ENCODE data around the gene NAA11.

The NAA11 gene

DNA sequence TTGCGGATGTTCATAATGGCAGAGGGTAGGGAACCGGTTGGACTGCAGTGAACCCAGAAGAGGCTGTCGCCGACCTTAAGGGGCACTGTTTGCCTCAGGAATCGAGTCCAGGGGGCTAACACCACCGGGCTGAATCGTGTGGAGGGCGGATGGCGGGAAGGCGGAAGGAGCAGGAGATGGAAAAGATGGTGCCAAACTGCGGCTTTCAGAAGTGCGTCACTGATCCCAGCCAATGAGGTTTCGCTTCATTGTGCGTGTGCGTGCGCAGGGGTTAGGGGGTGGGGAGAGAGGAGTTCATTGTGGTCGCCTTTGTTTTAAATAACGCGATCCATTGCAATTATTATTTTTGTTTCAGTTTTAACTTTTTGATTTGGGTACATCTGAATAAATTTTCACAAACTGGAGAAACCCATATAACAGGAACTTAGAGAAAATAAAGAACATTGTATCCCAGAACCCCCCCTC lies at the start of gene NAA11:
NAA11 (minus strand) TSS at position 198 of the 465 bp plus-strand sequence; CDS start at position 14, 184 bp downstream.
- DNase-seq (ENCODE audit: low spot score): no peak

DNA sequence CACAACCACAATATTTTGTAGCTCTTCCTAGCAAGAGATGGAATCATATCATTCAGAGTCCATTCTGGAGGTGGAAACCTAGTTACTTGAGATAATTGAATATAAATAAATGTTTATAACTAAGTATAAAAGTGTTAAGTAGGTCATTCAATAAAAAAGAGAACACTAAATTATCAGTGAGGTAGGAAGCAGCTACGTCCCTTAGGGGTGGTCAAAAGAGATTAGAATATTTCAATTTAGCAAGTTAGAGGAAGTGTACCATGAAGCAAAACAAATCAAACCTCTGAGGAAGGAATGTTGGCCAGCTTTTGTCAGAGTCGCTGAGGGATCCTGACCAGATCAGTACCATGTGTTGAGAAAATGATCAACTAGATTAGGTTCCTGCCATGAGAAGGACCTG lies 44.2 kb upstream of the NAA11 start:
- DNase-seq (ENCODE audit: low spot score): no peak

DNA sequence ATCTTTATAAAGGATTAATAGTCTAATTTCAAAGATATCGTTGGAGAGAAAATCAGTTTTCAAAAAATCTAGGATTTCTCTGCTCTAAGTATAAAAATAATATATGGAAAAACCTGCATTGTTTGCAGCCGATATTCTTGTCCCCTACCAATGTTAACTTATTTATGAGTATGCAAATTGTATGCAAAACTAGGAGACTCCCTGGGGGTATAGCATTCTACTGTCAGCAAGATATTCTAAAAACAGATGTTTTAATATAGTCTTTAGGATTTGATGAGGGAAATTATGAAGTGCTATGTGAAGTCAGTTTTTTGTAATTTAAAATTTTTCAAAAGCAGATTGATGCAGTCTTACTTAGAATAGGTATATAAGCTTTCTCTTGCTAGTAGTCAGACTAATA lies 41.2 kb upstream of the NAA11 start:
- no peak for DNase-seq (ENCODE audit: low spot score)

DNA sequence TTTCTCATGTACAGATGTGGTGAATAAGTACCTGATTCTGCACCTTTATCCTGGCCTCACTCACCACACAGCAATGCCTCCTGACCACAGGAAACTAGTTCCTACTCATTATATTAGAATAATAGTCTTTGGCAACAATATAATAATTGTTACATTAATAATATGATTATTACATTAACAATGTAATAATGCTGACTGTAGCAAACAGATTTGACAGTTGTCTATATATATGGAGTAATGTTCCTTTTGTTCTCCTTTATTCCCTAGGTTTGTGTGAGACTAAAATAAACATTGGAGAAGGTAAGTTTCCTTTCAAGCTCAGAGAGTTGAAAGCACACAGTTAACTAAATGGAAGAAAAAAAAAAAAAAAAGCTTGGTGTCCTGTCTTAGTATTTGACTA lies 40.6 kb upstream of the NAA11 start:
- DNase-seq (ENCODE audit: low spot score): no peak

DNA sequence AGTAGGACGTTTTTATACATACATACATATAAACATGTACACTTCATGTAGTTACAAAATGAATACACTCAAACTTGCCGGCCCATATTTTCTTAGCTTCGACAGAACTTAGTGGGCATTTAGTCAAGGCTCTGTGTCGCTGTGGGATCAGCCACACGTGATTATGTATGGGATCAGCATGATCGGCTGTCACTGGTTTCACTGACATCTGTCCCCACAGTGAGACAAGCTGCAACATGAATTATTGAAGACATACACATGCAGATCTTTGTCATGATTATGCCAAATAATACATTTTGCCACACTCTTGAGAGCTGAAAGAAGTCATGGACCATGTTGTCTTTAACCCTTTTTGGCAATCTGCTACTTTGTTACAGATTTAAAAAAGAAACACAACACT lies 38.2 kb upstream of the NAA11 start:
- DNase-seq (ENCODE audit: low spot score): no peak

DNA sequence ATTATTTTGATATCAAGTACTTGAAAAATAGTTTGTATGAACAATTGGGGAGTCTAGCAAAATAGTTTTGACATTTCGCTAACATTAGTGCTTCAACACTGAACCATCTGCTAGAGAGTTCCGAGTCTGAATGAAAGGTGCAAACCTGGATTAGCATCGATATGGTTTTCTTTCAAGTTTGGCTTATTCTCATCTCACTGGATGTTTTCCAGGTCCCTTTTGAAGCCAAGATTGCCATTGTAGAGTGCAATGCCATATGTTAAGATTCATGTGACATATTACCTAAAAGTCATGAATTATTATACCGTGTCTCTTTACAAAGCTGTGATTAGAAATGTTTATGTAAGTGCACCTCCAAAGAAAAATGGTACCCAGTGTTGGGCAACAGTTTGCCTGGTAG lies 36.8 kb upstream of the NAA11 start:
- no peak for DNase-seq (ENCODE audit: low spot score)

DNA sequence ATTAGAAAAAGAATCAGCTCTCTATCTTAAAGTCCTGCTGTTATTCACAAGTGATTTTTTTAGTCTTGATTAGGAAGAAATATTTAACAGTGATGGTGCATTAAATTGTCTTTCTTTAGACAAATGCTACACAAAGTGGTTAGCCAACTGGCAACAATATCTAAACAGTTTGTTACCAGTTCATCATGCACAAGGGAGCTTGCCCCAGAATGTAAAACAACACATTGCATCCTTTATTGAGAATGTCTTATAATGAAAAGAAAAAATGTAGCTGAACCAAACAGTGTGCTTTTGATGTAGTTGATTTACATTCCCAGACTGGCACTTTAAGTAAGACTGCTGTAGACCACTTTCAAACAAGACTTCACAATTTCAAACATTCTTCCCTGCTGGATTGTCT lies 34.1 kb upstream of the NAA11 start:
- no peak for DNase-seq (ENCODE audit: low spot score)

DNA sequence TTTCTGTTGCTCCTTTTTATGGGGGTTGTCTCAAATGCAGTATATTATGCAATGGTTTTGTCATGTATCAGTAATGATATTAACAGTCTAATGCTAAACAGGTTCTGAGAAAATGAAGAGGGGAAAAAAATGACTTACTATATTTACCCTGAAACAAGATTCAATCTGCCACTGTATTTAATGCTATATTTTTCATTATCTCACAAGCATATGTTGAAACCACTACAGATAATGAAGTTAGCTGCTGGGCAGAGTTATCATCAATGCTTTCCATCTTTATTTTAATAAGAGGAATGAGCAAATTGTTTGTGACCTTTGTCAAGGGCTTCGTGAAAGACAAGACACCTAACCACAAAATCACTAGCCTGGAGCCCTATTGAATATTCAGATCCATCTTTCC lies 32.6 kb upstream of the NAA11 start:
- no peak for DNase-seq (ENCODE audit: low spot score)

DNA sequence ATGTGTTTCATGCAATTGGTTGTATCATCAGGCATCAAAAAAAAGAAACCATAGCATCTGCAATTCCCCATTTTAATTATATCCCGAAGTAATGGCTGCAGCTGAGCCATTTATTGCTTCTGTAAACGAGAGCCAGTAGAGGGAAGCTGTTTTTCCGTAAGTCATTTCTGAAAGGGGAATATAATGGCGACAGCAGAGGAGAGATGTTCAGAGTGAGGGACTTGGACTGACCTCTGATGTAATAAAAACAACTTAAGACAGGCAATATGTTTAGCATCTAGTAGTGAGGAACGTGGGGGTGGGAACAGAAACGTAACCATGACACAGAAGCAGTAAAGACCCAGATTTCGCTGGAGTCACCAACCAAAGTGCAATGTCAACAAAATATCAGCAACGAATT lies 31.5 kb upstream of the NAA11 start:
- DNase-seq (ENCODE audit: low spot score): no peak

DNA sequence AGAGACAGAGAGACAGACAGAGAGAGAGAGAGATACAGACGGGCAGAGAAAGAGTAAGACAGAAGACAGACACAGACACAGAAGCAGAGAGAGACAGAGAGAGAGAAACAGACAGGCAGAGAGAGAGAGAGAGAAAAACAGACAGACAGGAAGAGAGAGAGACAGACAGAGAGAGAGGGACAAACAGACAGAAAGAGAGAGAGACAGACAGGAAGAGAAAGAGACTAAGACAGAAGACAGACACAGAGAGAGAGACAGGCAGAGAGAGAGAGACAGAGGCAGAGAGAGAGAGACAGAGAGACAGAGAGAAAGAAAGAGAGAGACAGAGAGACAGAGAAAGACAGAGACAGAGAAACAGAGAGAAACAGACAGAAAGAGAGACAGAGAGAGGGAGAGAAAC lies 27.2 kb upstream of the NAA11 start:
- DNase-seq (ENCODE audit: low spot score): no peak

DNA sequence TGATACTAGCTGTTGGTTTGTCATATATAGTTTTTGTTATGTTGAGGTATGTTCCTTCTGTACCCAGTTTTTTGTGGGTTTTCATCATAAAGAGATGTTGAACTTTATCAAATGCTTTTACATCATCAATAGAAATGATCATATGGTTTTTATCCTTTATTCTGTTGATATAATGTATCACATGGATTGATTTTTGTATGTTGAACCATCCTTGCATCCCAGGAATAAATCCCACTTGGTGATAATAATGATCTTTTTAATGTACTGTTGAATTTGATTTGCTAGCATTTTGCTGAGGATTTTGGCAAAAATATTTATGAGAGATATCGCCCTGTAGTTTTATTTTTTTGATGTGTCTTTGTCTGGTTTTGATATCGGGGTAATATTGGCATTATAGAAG lies 22.5 kb upstream of the NAA11 start:
- no peak for DNase-seq (ENCODE audit: low spot score)

DNA sequence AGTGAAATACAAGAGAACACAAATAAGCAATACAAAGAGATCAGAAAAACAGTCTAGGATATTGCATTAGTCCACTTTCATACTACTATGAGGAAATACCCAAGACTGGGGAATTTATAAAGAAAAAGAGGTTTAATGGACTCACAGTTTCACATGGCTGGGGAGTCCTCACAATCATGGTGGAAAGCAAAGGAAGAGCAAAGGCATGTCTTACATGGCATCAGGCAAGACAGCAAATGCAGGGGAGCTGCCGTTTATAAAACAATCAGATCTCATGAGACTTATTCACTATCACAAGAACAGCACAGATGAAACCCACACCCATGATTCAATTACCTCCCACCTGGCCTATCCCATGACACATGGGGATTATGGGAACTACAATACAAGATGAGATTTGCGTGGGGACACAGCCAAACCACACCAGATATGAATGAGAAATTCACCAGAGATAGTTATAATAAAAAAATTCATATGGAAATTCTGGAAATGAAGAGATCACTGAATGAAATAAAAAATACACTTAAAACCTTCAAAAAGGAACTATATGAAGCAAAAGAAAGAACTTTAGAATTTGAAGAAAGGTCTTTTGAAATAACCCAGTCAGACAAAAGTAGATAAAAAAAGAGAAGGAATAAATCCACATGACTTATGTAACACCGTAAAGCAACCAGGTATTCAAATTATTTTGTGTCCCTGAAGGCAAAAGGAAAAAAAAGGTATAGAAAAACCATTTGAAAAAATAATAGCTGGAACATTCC lies 16.2 kb upstream of the NAA11 start:
- DNase-seq (ENCODE audit: low spot score): no peak

DNA sequence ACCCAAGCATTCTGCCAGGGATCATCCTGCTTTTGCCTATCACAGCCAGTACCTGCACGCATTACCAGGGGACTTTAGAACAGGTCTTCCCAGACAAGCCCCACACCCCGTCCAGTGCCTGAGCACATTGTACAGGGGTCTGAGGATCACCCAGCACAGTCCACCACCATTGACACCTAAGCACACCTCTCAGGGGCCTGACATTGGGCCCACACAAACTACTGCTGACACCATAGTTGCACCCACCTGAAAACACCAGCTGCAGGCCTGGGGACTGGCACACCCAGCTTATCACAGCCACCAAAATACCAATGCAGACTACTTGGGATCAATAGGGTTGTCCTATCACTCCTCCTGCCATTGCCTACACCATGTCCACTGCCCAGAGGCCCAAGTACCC lies 14.7 kb upstream of the NAA11 start:
- DNase-seq (ENCODE audit: low spot score): no peak

DNA sequence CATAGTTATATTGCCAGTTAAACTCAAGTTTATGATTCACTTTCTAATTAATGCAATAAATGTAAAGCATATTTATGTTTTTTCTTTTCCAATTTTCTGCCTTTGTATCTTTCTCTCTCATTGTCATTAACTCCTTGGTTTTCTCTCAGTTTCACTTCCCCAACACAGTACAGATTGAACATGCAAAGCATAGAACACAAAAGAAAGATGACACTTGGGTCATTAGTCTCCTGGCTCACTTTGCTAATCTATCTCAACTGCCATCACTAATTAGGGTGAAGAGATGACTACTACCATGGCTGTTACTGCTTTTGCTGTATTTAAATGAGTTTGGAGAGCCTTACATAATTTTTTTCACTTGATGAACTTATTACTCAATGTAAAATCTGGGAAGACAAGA lies 12.3 kb upstream of the NAA11 start:
- DNase-seq (ENCODE audit: low spot score): no peak

DNA sequence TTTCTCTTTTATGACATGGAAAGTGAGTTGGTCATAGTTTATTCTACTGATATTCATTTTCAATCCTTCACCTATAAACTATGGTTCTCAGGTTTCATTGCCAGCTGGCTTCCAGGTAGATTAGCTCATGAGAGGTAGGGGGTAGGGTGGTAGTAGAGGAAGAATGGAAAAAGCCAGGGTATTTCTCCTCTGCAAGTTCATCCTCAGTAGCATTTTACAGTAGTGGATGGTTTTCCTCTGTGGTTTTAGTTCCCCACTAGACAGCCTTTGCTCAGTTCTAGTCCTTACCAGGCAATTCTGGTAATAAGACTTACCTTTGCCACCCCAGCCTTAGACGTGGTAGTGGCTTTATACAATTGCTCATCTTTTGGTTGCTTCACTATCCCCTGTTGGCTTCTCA lies 8.9 kb upstream of the NAA11 start:
- no peak for DNase-seq (ENCODE audit: low spot score)

DNA sequence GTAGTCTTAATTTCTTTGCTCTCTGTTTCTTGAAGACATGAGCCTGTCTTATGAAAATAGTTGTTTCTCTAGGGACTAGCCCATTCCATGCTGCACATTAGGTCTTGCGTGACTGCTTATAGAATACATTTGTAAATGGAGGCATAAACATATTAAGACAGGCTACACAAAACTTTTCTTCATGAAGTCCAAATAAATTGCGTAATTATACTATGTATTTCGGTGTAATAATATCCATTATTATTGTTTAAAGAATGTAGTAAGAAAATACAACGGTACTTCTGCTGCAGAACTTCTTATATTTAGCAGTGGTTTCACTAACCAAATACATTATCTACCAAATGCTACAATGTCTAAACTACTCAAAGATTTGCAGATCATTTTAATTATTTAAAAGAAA lies 8.5 kb upstream of the NAA11 start:
- DNase-seq (ENCODE audit: low spot score): no peak

DNA sequence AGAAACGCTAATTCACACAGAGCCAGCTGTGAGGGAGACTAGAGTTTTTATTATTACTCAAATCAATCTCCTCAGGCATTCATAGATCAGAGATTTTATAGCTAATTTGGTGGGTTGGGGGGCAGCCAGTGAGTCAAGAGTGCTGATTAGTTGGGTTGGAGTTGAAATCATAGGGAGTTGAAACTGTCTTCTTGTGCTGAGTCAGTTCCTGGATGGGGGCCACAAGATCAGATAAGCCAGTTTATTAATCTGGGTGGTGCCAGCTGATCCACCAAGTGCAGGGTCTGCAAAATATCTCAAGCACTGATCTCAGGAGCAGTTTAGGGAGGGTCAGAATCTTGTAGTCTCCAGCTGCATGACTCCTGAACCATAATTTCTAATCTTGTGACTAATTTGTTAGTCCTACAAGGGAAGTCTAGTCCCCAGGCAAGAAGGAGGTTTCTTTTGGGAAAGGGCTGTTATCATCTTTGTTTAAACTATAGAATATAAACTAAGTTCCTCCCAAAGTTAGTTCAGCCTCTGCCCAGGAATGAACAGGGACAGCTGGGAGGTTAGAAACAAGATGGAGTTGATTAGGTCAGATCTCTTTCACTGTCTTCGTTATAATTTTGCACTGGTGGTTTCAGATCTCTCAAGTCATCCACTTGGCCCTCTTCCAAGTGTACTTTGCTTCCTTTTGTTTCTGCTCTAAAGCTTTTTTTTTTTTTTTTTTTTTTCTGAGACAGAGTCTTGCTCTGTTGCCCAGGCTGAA lies 5.4 kb upstream of the NAA11 start:
- DNase-seq (ENCODE audit: low spot score): no peak

DNA sequence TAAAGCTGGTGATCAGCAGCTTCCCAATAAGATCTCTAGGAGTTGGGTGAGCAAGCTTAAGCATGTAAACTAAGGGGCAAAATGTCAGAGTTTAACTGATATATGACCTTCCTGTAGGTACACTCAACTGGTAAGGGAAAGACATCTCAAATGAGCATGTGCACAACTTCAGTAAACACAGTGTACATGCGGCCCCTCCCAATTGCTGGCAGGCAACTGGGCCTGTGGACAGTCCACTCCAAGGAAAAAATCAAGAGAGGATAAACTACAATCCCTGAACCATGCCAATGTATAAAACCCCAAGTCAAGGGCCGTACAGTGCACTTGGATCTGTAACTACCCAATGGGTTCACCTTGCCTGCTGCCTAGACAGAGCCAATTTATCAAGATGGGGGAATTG lies 4.9 kb upstream of the NAA11 start:
- no peak for DNase-seq (ENCODE audit: low spot score)

DNA sequence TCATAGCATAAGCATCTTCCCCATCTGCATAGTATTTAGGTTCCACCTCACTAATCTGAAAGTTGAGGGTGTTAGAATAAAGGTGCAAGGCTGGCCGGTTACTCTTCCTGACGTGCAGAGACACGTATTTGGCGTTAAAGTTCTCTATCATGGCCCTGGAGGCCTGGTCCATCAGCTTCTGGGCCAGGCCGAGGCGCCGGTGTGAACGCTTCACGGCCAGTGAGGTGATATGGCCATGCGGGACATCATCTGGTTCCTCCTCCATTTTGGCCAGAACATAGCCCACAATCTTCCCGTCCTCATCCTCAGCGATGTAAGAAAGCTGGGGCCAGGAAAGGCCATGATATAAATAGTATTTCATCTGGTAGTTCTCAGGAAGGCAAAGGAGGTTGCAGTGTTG lies 425 bp downstream of the NAA11 start:
- no peak for DNase-seq (ENCODE audit: low spot score)

DNA sequence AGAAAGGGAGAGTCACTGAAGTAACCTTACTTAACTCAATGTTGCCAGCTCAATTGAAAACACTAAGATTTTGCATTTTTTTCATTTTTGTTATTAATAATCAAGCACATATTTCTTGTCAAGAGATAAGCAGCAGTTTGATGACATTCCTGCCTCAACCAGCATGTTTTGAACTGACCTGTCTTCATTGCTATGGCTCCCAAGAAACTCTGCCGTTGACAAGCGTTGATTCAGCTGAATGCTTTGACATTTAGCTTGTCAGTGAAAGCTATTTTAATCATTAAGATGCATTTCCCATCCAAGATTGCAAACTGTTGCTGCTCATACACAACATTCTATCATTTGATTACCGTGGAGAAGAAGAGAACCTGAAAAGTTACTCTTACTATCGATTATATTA lies 5.9 kb downstream of the NAA11 start:
- DNase-seq (ENCODE audit: low spot score): no peak

DNA sequence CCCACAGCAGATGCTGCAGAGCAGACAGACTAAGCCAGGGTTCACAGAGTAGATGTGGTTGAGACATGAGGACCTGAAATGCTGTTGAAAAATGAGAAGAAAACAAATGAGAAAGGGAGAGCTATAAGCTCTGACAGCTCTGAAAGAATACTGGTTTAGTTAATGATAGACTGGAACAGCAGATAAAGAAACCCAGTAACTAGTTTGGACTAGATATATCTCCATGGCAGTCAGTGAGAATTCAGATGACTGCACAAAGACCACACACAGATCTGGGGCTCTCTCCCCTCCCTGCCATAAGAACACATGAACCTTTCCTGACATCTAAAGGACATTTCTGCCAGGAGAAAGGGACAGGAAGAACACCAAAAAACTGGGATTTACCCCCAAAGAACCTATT lies 8.2 kb downstream of the NAA11 start:
- no peak for DNase-seq (ENCODE audit: low spot score)

DNA sequence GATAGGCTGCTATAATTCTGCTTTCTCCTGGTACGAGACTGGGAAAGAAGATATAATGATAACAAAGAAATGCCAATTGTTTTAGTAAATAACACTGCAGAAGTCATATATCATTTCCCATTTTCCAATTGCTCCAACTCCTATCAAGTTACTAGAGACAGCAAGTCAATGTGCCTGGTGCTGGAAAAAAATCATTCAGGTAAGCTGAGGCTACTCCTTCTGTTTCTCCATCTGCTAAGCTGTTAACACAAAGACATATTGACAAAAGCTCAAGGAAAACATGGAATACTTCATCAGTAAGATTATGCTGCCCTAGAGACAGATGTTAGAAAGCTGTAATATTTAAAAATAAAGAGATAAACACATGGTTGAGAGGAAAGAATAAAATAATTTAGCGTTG lies 10.0 kb downstream of the NAA11 start:
- no peak for DNase-seq (ENCODE audit: low spot score)

DNA sequence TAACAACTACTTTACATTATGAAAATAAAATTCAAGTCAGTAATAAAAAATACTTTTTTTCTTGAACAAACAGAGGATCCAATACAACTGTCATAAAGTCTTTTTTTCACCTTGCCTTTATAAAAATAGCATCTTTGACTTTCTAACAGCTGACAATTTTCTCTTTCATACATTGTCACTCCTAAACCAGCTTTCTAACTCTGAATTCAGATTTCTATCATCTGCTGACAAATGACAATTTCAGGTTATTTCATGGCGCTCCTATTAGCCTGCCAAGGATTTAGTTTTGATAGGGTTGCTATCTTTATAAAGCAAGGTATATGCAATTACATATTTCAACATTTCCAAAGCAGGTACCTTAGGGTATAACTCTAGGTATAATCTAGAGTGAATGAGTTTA lies 14.6 kb downstream of the NAA11 start:
- no peak for DNase-seq (ENCODE audit: low spot score)

DNA sequence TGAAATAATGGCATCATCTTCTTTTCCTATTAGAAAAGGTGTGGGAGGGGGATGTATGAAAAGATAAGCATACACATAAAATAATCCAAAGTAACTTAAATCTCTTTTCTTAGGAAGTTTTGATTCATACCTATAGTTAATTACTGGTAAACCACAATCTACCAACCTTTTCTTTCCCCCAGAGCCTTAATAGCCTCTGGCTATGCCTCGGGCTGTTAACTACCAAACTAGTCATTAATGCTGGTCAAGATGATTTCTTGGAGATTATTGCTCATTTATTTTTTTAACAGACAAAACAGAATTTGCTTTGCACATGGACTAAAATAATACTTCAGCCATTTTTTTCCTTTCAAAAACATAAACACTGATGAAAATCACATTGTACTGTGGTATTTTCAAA lies 16.9 kb downstream of the NAA11 start:
- DNase-seq (ENCODE audit: low spot score): no peak
